ENCODE measurements around the gene FASTK.

FASTK gene

DNA sequence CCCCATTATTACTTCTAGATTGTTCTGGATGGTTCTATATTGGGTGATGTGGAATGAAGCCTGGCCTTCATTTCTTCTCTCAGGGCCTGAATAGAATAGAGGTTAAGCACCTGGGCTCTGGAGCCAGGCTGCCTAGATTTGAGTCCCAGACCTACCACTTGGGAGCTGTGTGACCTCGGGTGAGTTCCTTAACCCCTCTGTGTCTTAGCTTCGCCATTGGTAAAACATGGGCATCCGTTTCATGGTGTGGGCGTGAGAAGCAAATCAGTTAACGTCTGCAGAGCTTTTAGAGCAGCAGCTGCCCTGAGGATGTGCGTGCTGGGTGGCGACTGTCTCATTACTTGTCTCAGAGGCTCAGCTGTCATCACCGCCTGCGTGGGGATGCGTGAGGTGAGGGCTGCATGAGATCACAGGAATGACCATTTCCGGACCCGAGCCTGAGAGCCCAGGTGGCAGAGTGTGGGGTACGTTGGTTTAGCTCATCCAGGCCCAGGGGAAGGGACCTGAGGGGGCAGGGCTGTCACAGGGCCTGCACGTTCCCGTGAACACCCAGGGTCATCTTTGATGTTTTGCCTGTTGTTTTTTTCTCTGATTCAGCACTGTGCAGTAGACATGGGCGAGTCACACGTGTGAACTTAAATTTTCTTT lies 15.3 kb upstream of the FASTK start:
- no peak for FAIRE-seq

DNA sequence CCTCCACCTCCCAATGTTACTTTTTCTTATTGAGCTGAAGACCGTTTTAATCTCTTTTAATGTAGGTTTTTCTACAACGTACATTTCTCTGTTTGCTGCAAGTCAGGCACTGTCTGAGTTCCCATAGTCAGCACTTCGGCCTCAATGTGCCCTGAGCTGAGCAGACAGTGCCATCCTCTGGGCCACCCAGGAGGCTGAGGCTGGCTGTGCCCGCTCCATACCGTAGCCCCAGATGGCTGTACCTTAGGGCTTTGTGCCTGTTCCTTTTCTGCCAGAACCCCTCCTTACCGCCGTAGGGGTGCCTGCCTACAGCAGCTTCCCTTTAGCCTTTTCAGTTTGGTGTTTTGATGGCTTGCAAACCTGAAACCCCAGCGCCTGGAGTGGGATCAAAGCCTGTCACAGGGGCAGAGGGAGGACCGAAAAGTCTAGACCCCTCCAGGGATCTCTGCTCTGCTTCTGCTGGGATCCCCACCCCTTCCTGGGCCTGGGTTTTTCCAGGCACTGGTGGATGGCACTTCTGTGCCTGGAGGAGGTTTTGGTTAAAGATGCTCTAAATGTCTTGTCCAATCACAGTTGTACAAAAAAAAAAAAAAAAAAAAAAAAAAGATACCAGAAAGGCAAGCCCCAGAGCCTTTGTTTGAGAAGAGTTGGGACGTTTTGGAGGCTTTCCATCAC lies 14.7 kb upstream of the FASTK start:
- no peak for FAIRE-seq

GRCh38 chr7:151094675-151095074 lies 14.1 kb upstream of the FASTK start:
- FAIRE-seq = no peak

- no peak for FAIRE-seq
Observed at GRCh38 chr7:151093748-151094147, 13.1 kb upstream of the FASTK start.

GRCh38 chr7:151091988-151092387 lies 11.4 kb upstream of the FASTK start:
- no peak for FAIRE-seq

GRCh38 chr7:151091431-151091830 lies 10.8 kb upstream of the FASTK start:
- no peak for FAIRE-seq

GRCh38 chr7:151091003-151091402 lies 10.4 kb upstream of the FASTK start:
- no peak for FAIRE-seq

DNA sequence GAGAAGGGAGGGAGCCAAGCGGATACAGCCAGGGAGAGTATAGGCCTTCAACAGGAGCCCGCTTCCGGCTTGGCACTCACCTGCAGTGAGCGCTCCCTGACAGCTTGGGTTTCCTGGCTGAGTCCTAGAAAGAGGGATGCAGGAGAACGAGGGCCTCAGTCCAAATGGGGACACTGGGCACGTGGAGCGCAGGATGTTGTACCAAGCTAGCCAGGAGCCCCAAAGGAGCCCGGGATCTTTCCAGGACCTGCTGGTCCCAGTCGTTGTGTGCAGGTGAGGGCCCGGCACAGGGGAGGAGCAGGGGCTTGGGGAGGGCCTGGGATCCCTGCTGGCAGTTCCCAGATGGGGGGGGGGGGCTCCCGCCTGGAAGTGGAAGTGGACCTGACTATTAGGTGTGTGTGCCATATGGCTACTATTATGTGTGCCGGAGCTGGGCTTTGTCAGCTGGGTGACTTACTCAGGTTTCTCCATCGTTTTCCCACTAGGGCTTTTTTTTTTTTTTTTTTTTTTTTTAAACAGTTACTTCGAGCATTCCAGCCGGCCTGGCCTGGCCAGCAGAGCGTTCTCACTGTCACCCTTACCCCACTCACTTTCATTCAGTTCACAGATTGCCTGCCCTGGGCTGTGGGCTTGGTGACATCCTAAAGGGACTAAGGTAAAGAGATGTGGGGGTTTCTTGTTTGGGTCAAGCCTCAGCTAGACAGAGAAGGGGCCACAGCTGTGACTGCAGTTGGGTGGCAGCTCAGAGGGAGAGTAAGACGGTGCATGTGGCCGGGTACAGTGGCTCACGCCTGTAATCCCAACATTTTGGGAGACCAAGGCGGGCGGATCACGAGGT lies 9.5 kb upstream of the FASTK start:
- no peak for FAIRE-seq

DNA sequence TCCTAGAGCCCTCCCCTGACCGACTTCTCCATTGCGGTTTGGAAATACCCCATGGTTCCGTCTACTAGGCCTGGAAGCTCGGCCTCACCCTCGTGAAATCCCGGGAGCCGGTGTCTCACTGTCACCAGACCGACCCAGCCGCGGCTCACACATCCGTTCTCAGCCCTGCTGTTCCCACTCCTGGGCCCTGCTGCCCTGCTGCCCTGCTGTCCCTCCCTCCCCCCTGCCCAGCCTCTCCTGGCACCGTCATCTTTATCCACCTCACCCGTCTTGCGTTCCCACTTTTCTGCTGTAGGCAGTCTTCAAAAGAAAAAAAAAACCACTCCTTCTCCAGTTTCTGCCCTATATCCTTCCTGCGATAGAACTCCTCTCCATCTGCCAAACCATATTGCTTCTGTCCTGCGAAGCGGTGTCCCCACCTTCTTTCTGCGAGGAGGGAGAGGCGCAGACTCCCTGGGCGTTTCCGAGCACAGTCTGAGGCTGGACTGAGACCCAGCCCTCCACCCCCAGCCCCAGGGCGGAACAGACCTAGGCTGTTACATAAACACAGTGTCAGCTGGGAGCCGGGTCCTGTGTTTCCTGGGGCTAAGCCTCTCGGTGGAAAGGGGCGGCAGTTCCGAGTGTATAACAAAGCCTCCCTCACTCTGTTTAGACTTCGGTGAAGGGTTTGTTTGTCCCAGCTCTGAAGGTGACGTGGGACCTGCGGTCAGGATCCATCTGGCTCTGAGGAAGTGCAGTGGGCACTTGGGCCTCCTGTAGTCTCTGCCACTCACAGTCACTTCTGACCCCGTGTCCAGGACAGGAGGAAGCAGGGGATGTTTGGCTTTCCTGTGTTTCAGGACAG lies 8.5 kb upstream of the FASTK start:
- FAIRE-seq = no peak

GRCh38 chr7:151088019-151088855 lies 7.6 kb upstream of the FASTK start:
- FAIRE-seq = no peak

DNA sequence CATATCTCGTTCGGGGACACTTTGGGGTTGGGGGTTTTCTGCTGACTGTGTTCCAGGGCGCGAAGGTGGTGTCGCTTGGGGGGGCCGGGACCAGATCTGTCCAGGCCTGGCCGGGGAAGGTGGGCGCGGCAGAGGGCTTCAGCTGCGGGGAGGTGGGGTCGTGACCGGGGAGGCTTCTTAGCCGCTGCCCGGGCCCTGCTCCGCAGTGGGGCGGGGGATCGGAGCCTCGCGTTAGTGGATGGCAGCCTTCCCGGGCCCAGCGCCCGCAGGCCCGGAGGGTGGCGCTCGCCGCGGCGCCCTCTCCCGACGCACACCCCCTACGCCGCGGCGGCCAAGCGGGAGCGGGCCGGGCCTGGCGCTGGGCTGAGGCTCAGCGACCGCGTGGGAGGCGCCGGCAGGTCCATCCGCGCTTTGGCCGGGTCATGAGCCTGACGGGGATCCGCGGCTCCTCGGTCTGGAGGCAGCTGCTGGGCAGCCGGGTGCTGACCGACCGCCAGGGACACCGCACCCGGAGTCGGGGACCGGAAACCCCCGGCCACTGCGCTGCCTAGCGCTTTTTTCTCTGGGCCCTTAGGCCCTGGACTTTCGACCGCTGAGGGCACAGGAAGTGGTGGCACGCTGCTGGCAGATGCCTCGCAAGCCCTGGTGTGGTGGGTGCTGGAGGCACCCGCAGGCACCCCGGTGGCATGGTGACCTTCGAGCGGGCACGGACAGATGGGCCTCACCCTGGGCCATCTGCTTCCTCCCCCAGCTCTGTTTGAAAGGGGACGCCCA lies 6.8 kb upstream of the FASTK start:
- FAIRE-seq = no peak

GRCh38 chr7:151086802-151087244 lies 6.2 kb upstream of the FASTK start:
- FAIRE-seq = no peak

DNA sequence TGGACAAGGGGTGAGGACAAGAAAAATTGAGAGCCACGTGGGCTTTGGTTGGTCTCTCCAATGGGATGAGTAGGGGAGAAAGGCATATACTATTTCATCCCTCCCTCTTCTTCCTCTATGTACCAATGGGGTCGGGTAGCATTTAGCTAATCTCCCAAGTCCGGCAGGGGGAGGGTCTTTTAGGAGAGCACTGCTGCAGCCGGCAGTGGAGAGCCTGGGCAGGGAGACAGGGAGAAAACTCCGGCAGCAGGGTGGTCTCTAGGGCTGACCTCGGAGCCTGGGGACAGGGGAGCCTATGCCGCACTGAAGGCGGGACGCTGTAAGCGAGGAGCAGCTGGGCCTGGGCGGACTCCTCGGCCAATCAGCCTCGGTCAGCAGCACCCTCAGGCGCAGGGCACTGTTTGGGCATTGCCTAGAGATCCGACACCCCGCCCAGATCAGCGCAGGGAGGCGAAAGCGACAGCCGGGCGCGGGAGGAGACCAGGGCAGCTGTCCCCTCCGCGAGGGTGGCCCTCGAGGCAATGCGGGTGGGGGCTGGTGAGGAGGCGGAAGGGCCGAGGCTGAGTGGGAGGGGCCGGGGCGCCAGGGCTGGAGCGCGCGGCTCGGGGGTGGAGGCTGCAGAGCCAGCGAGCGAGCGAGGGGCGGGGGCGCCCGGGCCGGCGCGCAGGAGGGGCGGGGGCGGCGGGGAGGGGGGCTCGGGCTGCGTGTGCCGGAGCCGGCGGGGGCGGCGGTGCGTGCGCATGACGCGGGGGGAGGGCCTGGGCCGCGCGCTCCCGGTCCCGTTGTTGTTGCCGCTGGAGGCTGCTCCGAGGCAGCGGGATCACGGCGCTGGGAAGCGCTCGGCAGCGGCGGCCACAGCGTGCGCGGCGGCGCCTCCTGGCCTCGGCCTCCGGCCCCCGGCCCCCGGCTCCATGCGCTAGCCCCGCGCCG lies 5.3 kb upstream of the FASTK start, which contains the start of gene AGAP3:
AGAP3 (plus strand) TSS at position 785 of the 930 bp plus-strand sequence. CDS start 267 bp downstream, outside the sequence.
- FAIRE-seq = peak; percentile 68

DNA sequence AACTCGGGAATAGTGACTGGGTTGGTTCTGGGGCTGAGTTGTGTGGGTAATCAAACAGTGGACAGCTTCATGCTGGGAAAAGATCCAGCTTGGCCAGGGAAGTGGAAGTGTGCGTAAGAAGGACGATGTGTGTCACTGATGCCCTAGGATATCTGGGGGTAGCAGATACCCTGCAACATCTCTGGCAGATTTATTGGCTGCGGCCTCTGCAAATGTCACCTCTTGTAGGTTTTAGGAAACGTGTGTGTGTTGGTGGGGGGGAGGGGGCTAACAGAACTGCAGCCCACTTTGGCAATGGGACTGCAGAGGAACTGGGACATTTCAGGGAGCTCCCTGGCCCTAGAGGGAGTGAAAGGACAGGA lies 4.7 kb upstream of the FASTK start:
- FAIRE-seq = no peak

- no peak for FAIRE-seq
Observed at GRCh38 chr7:151083824-151084160, 3.2 kb upstream of the FASTK start.

DNA sequence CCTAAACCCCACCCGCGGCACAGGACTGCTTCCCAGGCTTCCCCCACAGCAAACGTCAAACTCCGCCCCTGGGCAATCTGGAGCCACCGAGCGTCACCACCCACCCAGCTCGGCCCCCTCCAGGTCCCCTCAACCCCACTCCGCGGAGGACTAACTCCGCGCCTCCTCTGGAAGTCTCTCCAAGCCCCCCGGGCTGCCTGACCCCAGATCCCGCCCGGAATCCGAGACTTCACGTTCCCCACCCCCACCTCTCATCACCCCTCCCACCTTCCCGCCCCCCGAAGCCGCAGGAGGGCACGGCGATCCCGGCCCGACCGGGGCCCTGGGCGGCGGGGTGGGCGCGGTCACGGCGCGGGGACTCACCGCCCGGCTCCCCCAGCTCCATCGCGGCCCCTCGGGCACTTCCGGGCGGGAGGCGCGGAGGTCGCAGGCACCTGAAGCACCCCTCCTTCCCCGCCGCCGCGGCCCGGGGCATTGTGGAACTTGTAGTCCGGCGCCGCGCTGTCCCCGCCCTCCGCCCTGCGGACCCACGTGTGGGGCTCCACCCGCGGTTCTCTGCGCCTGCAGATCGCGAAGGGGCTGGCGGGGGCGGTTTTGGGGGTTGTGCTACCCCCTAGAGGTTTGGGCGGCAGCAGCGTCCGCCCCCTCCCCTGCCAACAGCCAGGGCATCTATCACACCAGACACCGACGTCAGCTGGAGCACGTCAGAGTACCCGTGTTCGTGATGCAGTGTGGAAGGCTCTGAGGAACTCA lies 2.6 kb upstream of the FASTK start, which contains the start of gene TMUB1:
TMUB1 (minus strand) TSS at position 423 of the 753 bp plus-strand sequence. CDS start 930 bp downstream, outside the sequence.
- FAIRE-seq = no peak

DNA sequence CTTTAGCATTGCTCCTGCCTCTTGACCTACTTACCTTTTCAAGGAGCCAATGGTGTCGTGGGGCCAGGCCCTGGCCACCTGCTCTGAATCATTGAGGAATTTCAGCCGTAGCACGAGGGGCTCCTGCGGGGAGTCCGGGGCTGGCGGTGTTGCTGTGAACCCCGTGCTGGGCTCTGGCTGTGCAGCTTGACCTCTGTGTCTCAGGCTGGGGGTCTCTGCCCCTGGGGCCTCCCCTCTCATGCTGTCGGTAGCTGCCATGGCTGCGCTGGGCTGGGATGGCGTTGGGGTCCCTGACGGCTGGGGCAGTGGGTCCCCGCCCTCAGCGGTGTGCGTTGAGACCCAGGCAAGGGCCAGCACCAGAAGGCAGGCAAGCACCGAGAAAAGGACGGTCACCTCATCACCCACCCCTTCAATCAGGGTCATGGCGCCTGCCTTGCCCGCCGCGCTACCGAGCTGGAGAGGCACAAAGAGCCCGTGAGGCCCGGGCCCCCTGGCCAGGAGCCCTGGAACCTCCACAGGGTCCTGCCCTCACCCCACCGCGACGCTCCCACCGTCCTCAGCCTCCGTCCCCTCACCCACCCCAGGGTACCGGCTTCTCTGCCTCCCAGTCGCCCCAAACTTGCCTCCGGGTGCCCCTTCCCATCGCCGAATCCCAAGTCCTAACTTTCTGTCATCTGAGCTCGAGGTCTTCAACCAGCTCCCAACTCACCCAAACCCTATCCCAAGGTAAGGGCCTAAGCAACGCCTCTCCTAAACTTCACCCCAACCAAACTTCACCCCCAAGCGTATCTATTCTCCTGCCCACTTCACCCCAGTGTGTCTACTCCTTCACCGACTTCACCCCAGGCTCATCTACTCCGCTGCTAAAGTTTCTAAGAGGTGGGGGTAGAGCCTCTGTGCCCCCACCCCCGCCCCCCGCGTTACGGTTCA lies 1.8 kb upstream of the FASTK start:
- no peak for FAIRE-seq
